Dendritic cell treated with granulocyte-macrophage colony-stimulating factor and Interleukin-4, amounts not matched to agents 40 ng/mL and 50 ng/mL, for 4 days (primary cell): ENCODE results near the gene MLH1.

Experiments
- H3K27ac Mint-ChIP-seq: one replicate; pipeline ENCODE4 v1.8.0; 2022; ENCODE audit warnings: mild to moderate bottlenecking, mixed read lengths
- H3K27me3 Mint-ChIP-seq: one replicate; pipeline ENCODE4 v1.8.0; 2022; ENCODE audit warnings: mild to moderate bottlenecking, mixed read lengths
- H3K36me3 Mint-ChIP-seq: one replicate; pipeline ENCODE4 v1.8.0; 2022; ENCODE audit warnings: low read depth, mixed read lengths
- H3K4me1 Mint-ChIP-seq: one replicate; pipeline ENCODE4 v1.8.0; 2022; ENCODE audit warnings: low read depth, mixed read lengths
- H3K4me3 Mint-ChIP-seq: one replicate; pipeline ENCODE4 v1.8.0; 2022; ENCODE audit warnings: mild to moderate bottlenecking, moderate library complexity, mixed read lengths
- H3K9me3 Mint-ChIP-seq: one replicate; pipeline ENCODE4 v1.8.0; 2022; ENCODE audit warnings: mixed read lengths
- intact Hi-C: fragments of 100-400 bp; cut with micrococcal nuclease; formaldehyde crosslinking; loops from one replicate; pipeline ENCODE4 v1.15.0; 2022

The MLH1 gene

DNA sequence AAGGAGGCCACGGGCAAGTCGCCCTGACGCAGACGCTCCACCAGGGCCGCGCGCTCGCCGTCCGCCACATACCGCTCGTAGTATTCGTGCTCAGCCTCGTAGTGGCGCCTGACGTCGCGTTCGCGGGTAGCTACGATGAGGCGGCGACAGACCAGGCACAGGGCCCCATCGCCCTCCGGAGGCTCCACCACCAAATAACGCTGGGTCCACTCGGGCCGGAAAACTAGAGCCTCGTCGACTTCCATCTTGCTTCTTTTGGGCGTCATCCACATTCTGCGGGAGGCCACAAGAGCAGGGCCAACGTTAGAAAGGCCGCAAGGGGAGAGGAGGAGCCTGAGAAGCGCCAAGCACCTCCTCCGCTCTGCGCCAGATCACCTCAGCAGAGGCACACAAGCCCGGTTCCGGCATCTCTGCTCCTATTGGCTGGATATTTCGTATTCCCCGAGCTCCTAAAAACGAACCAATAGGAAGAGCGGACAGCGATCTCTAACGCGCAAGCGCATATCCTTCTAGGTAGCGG lies 452 bp upstream of the MLH1 start, which contains the start of gene EPM2AIP1:
Gene EPM2AIP1 (minus strand): TSS at position 326 of the 520 bp plus-strand sequence. CDS start 54 bp downstream, at position 272.
- H3K4me1 Mint-ChIP-seq = peaks cover 24% of the 10 kb centered on the region
- H3K36me3 Mint-ChIP-seq = peaks cover 7% of the 10 kb centered on the region
- H3K27me3 Mint-ChIP-seq = no peaks in the 10 kb centered on the region
- H3K27ac Mint-ChIP-seq = no peak within 1 kb of the TSS
- intact Hi-C loops = loop anchor here (1.0 kb wide), 1 partner anchor 85 kb away; no protein-coding TSS in a partner anchor
- H3K9me3 Mint-ChIP-seq = no peaks in the 10 kb centered on the region
- H3K4me3 Mint-ChIP-seq = no peak within 1 kb of the TSS

DNA sequence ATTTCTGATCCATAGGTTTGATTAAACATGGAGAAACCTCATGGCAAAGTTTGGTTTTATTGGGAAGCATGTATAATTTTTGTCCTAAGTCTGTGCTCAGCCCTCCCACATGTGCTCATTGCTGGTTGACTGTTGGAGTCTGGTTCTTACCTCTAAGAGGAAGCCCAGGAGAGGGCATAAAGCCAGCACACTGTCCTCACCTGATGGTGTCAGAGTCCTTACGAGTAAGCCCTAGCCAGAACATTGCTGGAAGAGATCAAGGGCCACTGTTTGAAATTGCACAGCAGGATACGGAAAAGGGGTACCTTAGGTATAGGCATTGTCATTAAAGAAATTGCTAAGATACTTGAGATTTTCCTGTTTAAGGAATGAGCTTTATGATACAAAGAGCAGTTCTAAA lies 21.3 kb downstream of the MLH1 start:
- Mint-ChIP-seq H3K4me1 (no peaks in the 10 kb centered on the region), H3K36me3 (peaks cover 91% of the 10 kb centered on the region), H3K4me3 (no peak overlapping the region), H3K27me3 (no peaks in the 10 kb centered on the region), H3K27ac (no peak overlapping the region), H3K9me3 (no peaks in the 10 kb centered on the region)
- intact Hi-C loops = no loop called here

DNA sequence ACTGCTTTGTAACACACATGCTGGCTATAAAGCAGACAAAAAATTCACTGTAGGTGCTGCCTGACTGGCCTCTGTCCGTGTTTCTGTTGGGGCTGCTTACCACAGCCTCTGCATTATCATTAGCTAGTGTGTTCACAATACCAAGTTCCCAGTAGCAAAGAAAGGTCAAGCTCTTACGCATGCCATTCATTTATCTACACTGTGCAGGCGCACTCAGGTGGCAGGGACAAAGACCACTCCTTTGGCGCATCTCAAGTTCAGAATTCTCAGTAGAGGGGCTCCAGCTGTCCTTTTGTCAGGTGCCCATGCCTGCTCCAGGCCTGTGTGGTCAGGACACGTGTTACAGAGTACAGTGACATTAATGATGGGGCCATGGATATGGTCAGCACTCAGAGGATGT lies 22.3 kb downstream of the MLH1 start:
- Mint-ChIP-seq H3K4me3 (no peak overlapping the region), H3K27ac (no peak overlapping the region), H3K9me3 (no peaks in the 10 kb centered on the region), H3K4me1 (no peaks in the 10 kb centered on the region), H3K27me3 (no peaks in the 10 kb centered on the region), H3K36me3 (peaks cover 94% of the 10 kb centered on the region)
- intact Hi-C loops = no loop called here

DNA sequence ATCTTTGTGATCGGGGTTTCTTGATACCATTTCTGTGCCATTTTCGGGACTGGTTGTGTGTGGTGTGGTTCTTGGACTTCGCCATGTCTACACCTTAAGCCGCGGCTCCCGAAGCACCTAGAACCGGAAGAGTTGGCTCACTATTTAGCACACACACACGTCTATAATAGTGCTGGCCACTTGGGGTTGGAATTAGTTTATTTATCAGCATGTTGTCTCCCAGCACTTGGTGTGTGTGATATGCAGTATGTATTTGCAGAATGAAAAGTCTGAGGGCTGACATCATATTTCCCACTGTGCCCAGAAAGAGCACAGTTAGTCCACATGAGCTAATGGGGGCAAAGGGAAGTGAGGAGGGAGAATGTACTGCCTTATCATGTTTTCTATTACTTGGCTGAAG lies 23.6 kb downstream of the MLH1 start:
- peaks cover 5% of the 10 kb centered on the region for H3K4me1 Mint-ChIP-seq
- intact Hi-C loops = no loop called here
- no peaks in the 10 kb centered on the region for H3K27me3 Mint-ChIP-seq
- H3K4me3 Mint-ChIP-seq = no peak overlapping the region
- H3K9me3 Mint-ChIP-seq = no peaks in the 10 kb centered on the region
- no peak overlapping the region for H3K27ac Mint-ChIP-seq
- H3K36me3 Mint-ChIP-seq = peaks cover 94% of the 10 kb centered on the region

DNA sequence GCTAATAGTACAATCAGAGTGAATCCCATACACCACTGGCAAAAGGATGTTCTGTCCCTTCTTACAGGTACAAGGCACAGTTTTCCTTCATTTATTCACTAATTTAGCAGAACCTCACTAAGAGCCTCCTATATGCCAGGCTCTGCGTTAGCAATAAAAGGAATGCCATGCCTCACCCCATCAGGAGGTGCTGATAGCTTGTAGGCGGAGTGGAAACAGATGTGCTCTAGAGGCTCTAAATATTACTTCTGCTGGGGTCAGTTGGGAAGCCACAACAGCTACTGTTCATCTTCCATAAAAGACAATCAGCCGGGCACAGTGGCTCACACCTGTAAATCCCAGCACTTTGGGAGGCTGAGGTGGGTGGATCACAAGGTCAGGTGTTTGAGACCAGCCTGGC lies 24.4 kb downstream of the MLH1 start:
- Mint-ChIP-seq H3K27me3 (no peaks in the 10 kb centered on the region), H3K27ac (no peak overlapping the region)
- intact Hi-C loops = no loop called here

DNA sequence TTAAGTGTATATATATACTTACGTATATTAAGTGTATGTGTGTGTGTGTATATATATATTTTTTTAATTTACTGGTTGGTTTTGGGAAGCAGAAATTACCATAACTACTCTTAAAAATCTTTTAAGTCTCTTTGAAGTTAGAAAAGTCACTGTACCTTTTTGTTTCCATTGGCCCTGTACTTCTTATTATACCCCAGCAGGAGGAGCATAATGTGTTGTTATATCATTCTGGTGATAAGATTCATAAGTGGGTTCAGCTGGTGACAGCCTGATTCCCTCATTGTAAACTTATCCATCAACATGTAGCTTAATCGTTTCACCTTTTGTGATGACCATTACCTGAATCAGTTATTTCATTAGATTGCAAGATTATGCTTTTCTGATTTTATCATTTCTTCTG lies 30.8 kb downstream of the MLH1 start:
- Mint-ChIP-seq H3K27me3 (no peaks in the 10 kb centered on the region), H3K4me1 (peaks cover 53% of the 10 kb centered on the region), H3K4me3 (no peak overlapping the region), H3K36me3 (peaks cover 83% of the 10 kb centered on the region), H3K9me3 (no peaks in the 10 kb centered on the region), H3K27ac (peak overlapping the region; percentile 73)
- intact Hi-C loops = no loop called here

More for the DNA sequence above, 24.4 kb downstream of the MLH1 start:
- H3K4me3 Mint-ChIP-seq = no peak overlapping the region
- peaks cover 94% of the 10 kb centered on the region for H3K36me3 Mint-ChIP-seq
- H3K9me3 Mint-ChIP-seq = no peaks in the 10 kb centered on the region
- peaks cover 13% of the 10 kb centered on the region for H3K4me1 Mint-ChIP-seq

DNA sequence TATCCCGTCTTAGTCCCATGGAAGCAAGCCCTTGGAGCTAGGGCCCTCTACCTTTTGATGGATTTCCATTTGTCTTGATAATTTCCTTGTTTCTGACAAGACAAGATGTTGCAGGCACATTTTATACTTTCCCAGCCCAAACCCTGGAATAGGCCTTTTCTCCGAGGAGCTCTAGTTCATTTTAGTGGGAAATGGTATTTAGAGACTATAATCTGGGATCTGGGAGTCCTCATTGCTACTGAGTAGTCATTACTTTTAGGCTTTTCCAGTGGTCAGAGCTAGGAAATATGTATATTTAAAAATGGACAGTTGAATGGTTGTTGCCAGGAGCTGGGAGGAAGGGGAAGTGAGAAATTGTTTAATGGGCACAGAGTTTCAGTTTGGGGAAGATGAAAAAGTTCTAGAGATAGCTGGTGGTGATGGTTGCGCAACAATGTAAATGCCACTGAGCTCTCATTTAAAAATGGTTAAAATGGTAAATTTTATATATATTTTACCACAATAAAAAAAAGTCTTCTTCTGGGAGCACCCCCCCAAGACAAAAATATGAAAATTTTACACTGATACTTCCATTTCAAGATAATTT lies 31.6 kb downstream of the MLH1 start:
- peaks cover 53% of the 10 kb centered on the region for H3K4me1 Mint-ChIP-seq
- no peaks in the 10 kb centered on the region for H3K9me3 Mint-ChIP-seq
- no peaks in the 10 kb centered on the region for H3K27me3 Mint-ChIP-seq
- peaks cover 82% of the 10 kb centered on the region for H3K36me3 Mint-ChIP-seq
- H3K4me3 Mint-ChIP-seq = no peak overlapping the region
- peak overlapping the region; percentile 73 for H3K27ac Mint-ChIP-seq
- intact Hi-C loops = no loop called here

DNA sequence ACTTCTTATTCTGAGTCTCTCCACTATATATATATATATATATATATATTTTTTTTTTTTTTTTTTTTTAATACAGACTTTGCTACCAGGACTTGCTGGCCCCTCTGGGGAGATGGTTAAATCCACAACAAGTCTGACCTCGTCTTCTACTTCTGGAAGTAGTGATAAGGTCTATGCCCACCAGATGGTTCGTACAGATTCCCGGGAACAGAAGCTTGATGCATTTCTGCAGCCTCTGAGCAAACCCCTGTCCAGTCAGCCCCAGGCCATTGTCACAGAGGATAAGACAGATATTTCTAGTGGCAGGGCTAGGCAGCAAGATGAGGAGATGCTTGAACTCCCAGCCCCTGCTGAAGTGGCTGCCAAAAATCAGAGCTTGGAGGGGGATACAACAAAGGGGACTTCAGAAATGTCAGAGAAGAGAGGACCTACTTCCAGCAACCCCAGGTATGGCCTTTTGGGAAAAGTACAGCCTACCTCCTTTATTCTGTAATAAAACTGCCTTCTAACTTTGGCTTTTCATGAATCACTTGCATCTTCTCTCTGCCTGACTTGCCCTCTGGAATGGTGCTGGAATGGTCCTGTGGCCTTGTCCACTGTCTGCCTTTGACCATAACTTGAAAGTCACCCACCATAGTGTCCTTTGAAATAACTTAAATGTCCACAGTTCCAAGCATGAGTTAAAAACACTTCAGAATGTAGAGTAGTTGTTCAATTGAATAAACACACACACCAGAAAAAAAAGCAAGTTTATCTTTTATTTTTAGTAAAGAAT lies 32.4 kb downstream of the MLH1 start:
- H3K4me3 Mint-ChIP-seq = no peak overlapping the region
- H3K36me3 Mint-ChIP-seq = peaks cover 82% of the 10 kb centered on the region
- intact Hi-C loops = no loop called here
- no peaks in the 10 kb centered on the region for H3K9me3 Mint-ChIP-seq
- H3K4me1 Mint-ChIP-seq = peaks cover 53% of the 10 kb centered on the region
- no peaks in the 10 kb centered on the region for H3K27me3 Mint-ChIP-seq
- no peak overlapping the region for H3K27ac Mint-ChIP-seq

DNA sequence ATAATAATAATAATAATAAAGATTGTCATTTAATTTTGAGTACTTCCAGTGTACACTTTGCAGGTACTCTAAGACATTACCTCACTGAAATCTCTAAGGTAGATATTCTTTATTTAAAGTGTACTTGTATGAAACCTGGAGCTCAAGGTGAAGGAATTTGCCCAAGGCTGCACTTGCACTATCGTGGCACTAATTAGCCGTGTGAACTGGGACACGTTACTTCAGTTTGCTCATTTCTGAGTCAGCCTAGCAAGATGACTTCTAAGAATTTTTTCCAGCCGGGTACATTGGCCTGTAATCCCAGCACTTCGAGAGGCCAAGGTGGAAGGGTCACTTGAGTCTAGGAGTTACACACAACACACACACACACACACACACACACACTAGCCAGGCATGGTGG lies 33.5 kb downstream of the MLH1 start:
- intact Hi-C loops = no loop called here
- Mint-ChIP-seq H3K4me3 (no peak overlapping the region), H3K9me3 (no peaks in the 10 kb centered on the region), H3K4me1 (peaks cover 48% of the 10 kb centered on the region), H3K36me3 (peaks cover 82% of the 10 kb centered on the region), H3K27me3 (no peaks in the 10 kb centered on the region), H3K27ac (no peak overlapping the region)

DNA sequence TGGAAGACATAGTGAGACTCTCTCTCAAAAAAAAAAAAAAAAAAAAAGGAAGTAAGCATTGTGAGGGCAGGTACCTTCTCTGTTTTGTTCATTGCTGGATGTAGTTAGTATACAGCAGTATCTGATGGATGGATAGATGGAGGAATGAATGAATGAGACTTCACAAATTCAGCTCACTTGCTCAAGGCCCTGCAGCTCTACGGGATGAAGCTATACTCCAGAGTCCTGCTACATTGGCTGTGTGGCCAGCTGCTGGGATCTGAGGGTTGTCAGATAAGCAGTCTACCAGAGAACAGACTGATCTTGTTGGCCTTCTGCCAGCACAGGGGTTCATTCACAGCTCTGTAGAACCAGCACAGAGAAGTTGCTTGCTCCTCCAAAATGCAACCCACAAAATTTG lies 35.0 kb downstream of the MLH1 start:
- intact Hi-C loops = no loop called here
- H3K4me3 Mint-ChIP-seq = no peak overlapping the region
- no peaks in the 10 kb centered on the region for H3K27me3 Mint-ChIP-seq
- H3K36me3 Mint-ChIP-seq = peaks cover 82% of the 10 kb centered on the region
- H3K9me3 Mint-ChIP-seq = no peaks in the 10 kb centered on the region
- H3K27ac Mint-ChIP-seq = peak overlapping the region; percentile 0
- peaks cover 34% of the 10 kb centered on the region for H3K4me1 Mint-ChIP-seq

DNA sequence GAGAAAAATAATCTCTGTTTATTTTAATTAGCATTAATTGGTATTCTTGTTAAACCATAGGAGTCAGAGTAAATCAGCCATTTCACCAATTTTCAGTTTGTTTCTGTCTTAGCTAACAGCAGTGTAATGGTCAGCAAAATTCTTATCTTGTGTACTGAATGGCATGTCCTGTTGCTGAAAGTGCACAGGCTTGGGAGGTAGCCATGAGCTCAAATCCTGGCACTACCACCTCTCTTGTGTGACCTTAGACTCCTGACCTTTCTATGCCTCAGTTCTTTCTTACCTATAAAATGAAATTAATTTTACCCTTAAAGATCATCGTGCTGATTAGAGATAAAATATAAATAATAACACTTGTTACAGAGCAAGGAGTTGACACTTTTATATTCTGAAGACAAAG lies 35.8 kb downstream of the MLH1 start:
- Mint-ChIP-seq H3K27ac (no peak overlapping the region), H3K36me3 (peaks cover 80% of the 10 kb centered on the region), H3K27me3 (no peaks in the 10 kb centered on the region), H3K9me3 (no peaks in the 10 kb centered on the region), H3K4me3 (no peak overlapping the region), H3K4me1 (peaks cover 26% of the 10 kb centered on the region)
- intact Hi-C loops = no loop called here

DNA sequence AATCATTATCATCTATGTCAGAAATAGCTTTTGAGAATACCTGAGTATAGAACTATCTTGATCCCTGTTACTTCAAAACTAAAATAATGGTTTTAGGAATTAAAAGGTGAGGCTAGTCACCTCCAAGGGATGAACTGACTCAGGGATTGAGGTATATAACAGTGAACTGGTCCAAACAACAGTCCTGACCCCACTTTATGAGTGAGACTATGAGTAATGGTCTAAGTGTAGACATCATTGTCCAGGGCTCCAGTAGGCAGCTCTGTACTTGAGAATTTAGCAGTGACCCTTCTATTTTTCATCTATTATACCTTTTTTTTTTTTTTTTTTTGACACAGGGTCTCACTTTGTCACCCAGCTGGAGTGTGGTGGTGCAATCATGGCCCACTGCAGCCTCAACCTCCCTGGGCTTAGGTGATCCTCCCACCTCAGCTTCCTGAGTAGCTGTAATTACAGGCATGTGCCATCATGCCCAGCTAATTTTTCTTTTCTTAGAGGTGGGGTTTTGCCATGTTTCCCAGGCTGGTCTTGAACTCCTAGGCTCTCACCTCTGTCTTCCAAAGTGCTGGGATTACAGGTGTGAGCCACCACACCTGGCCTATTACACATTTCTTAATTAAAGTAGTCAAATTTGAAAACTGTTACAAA lies 36.3 kb downstream of the MLH1 start:
- H3K4me1 Mint-ChIP-seq = peaks cover 21% of the 10 kb centered on the region
- H3K27me3 Mint-ChIP-seq = no peaks in the 10 kb centered on the region
- intact Hi-C loops = no loop called here
- H3K36me3 Mint-ChIP-seq = peaks cover 85% of the 10 kb centered on the region
- no peak overlapping the region for H3K27ac Mint-ChIP-seq
- no peaks in the 10 kb centered on the region for H3K9me3 Mint-ChIP-seq
- no peak overlapping the region for H3K4me3 Mint-ChIP-seq

DNA sequence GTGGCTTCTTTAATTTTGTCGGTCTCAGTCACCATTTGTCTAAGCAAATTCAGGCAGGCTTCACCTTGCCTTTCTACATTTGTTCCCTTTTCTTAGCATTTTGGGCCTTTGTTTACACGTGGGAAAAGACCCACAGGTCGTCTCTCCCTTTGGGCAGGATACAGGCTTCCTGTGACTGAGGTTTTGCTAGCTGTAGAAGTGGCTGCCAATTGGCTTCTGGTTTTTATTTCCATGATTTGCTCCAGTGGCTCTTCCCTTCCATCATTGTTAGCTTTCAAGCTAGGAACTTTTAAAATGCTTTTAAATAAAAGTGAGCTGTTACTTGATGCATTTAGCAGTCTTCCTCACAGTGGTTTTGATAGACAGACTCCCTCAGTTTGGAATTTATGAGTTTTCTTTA lies 37.3 kb downstream of the MLH1 start:
- no peak overlapping the region for H3K4me3 Mint-ChIP-seq
- peaks cover 4% of the 10 kb centered on the region for H3K9me3 Mint-ChIP-seq
- H3K4me1 Mint-ChIP-seq = peaks cover 15% of the 10 kb centered on the region
- intact Hi-C loops = no loop called here
- no peak overlapping the region for H3K27ac Mint-ChIP-seq
- H3K36me3 Mint-ChIP-seq = peaks cover 94% of the 10 kb centered on the region
- H3K27me3 Mint-ChIP-seq = no peaks in the 10 kb centered on the region

DNA sequence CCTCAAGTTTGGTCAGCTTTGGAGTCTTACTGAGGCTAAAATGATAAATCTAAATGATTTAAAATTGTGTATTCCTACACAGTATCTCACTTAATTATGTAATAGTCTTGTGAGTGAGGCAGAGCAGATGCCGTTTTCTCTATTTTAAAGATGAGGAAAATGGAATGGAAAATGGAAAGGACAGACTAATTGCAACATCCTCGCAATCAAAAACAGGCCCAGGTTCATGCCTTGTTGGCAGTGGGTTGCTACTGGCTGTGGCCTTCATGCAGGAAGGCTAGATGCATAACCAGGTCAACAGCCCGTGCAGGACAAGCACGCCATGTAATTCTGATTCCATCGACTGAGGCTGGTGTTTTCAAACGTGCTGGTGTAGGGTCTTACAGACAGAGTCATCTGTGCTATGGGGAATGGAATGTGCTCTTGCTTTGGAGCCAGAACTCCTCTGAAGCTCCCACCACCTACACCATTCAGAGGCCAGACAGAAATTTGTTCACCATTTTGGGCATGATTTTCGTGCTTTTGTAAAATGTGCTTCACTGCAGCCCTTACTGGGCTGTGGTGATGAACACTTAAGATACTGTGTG lies 37.9 kb downstream of the MLH1 start:
- H3K4me1 Mint-ChIP-seq = peaks cover 15% of the 10 kb centered on the region
- intact Hi-C loops = no loop called here
- H3K4me3 Mint-ChIP-seq = no peak overlapping the region
- peaks cover 95% of the 10 kb centered on the region for H3K36me3 Mint-ChIP-seq
- no peak overlapping the region for H3K27ac Mint-ChIP-seq
- peaks cover 10% of the 10 kb centered on the region for H3K9me3 Mint-ChIP-seq
- no peaks in the 10 kb centered on the region for H3K27me3 Mint-ChIP-seq
